Type B pancreatic cell (in vitro differentiated cells): Measurements from ENCODE around the gene CFAP77. TPM values are rescaled to one million over a fixed set of nuclear protein-coding genes. Genes with fewer than 3 reads are reported as not detected.

Experiments
- DNase-seq: peaks from one replicate; pipeline ENCODE4 v3.0.0; 2021; ENCODE audit warnings: mixed read lengths; ENCODE audit not compliant: unreplicated experiment; ENCODE audit errors: extremely low spot score
- H3K27ac Mint-ChIP-seq: 2 replicates; pipeline ENCODE4 v1.8.0; 2021; ENCODE audit warnings: mild to moderate bottlenecking, mixed read lengths
- H3K27me3 Mint-ChIP-seq: 2 replicates; pipeline ENCODE4 v1.8.0; 2021; ENCODE audit warnings: mixed read lengths
- H3K36me3 Mint-ChIP-seq: 2 replicates; pipeline ENCODE4 v1.8.0; 2021; ENCODE audit warnings: mixed read lengths
- H3K4me1 Mint-ChIP-seq: one replicate; pipeline ENCODE4 v1.8.0; 2021; ENCODE audit warnings: mixed read lengths; ENCODE audit not compliant: unreplicated experiment
- H3K4me3 Mint-ChIP-seq: 2 replicates; pipeline ENCODE4 v1.8.0; 2021; ENCODE audit warnings: mild to moderate bottlenecking, mixed read lengths
- H3K9me3 Mint-ChIP-seq: 2 replicates; pipeline ENCODE4 v1.8.0; 2021; ENCODE audit warnings: mixed read lengths
- CTCF ChIP-seq: fragments of 200-600 bp; sonication (generic); conservative IDR thresholded peaks from 2 replicates; pipeline ENCODE4 v1.5.0; 2021; ENCODE audit warnings: antibody characterized with exemption, mild to moderate bottlenecking
- total RNA-seq: library from RNA; stranded (reverse); gene quantifications from 2 replicates; pipeline ENCODE4 v1.2.1, GENCODE V29; 2021; ENCODE audit warnings: low replicate concordance

The CFAP77 gene
- total RNA-seq, 1 donor from 2014 or later: 1.5 TPM

- Mint-ChIP-seq H3K4me1 (peaks cover 7% of the 10 kb centered on the region), H3K27me3 (peaks cover 40% of the 10 kb centered on the region), H3K27ac (no peak overlapping the region), H3K9me3 (no peaks in the 10 kb centered on the region), H3K4me3 (no peak overlapping the region), H3K36me3 (no peaks in the 10 kb centered on the region)
- no peak for TF ChIP-seq CTCF
- no peak for DNase-seq
Observed at GRCh38 chr9:132472599-132472998, 62.6 kb downstream of the CFAP77 start.

GRCh38 chr9:132474253-132474652 is 64.2 kb downstream of the CFAP77 start:
- TF ChIP-seq CTCF: no peak
- peaks cover 7% of the 10 kb centered on the region for H3K4me1 Mint-ChIP-seq
- H3K9me3 Mint-ChIP-seq: no peaks in the 10 kb centered on the region
- H3K4me3 Mint-ChIP-seq: no peak overlapping the region
- peaks cover 43% of the 10 kb centered on the region for H3K27me3 Mint-ChIP-seq
- no peak overlapping the region for H3K27ac Mint-ChIP-seq
- H3K36me3 Mint-ChIP-seq: no peaks in the 10 kb centered on the region
- no peak for DNase-seq

GRCh38 chr9:132478353-132479050 is 68.5 kb downstream of the CFAP77 start:
- Mint-ChIP-seq H3K4me1 (peaks cover 12% of the 10 kb centered on the region), H3K27ac (no peak overlapping the region), H3K9me3 (no peaks in the 10 kb centered on the region), H3K36me3 (no peaks in the 10 kb centered on the region), H3K4me3 (no peak overlapping the region), H3K27me3 (peaks cover 63% of the 10 kb centered on the region)
- TF ChIP-seq CTCF: no peak
- no peak for DNase-seq

- no peak overlapping the region for H3K4me3 Mint-ChIP-seq
- peaks cover 5% of the 10 kb centered on the region for H3K4me1 Mint-ChIP-seq
- no peaks in the 10 kb centered on the region for H3K9me3 Mint-ChIP-seq
- TF ChIP-seq CTCF: no peak
- no peak overlapping the region for H3K27ac Mint-ChIP-seq
- DNase-seq: no peak
- H3K36me3 Mint-ChIP-seq: no peaks in the 10 kb centered on the region
- peaks cover 62% of the 10 kb centered on the region for H3K27me3 Mint-ChIP-seq
Observed at GRCh38 chr9:132479733-132480132, 69.7 kb downstream of the CFAP77 start.

DNA sequence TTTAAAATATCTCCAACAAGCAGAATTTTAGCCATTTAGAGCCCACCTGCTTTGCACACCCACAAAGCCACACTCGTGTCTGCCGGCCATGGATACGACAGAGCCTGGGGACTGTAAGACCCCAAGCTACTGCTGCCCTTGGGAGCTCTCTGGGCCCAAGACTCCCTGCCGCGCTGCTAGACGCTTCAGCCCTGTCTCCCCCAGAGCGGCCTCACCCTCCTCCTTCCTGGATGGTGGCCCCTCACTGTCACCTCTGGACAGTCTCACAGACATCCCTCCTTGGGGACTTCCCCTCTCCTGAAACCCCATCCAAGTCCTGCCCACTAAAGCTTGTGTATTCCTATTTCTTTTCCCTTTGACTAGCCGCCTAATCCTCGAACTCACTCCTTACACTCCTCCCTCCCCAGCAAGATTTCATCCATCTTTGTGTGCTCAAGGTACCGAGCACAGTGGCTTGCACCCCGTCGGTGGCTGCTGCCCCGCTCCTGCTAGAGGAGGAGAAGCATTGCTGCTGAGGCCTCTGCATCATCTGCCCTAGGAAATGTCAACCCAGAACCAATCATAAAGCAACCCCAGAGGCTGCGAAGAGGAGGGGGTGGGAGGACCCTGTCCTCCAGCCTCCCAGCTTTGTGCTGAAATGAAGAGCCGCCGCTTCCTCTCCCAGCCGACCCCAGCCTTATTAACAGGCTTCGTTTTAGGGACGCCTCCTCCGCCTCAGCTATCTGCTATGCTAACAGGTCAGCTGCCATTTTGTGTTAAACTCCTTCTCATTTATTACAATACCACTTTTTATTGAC is 71.2 kb downstream of the CFAP77 start:
- no peaks in the 10 kb centered on the region for H3K9me3 Mint-ChIP-seq
- peaks cover 5% of the 10 kb centered on the region for H3K4me1 Mint-ChIP-seq
- TF ChIP-seq CTCF: no peak
- H3K36me3 Mint-ChIP-seq: no peaks in the 10 kb centered on the region
- peaks cover 59% of the 10 kb centered on the region for H3K27me3 Mint-ChIP-seq
- no peak for DNase-seq
- no peak overlapping the region for H3K4me3 Mint-ChIP-seq
- no peak overlapping the region for H3K27ac Mint-ChIP-seq
